ENCODE data around the gene UBE4B. TPM values are rescaled to one million over a fixed set of nuclear protein-coding genes. Genes with fewer than 3 reads are reported as not detected.

The UBE4B gene
- total and polyA plus RNA-seq, 9 of the 15 experiments (the other 6 are each of a cell fraction or from before 2014, with no cell fraction given): 11.7 to 73.7 (median 40.1) TPM

DNA sequence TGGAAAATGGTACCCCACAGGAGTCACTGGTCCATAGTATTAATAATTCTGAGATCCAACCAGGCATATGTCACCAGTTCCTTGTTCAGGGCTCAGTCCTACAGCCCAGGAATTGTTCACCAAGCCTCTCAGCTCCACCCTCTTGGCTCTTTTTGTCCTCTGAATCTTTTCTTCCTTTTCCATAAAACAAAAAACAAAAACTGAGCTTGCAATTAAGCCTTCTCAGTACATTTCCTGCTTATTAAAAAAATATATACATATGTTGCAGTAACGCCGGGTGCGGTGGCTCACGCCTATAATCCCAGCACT lies 154.2 kb downstream of the UBE4B start (continued):
- TF ChIP-seq, protein P1, sequence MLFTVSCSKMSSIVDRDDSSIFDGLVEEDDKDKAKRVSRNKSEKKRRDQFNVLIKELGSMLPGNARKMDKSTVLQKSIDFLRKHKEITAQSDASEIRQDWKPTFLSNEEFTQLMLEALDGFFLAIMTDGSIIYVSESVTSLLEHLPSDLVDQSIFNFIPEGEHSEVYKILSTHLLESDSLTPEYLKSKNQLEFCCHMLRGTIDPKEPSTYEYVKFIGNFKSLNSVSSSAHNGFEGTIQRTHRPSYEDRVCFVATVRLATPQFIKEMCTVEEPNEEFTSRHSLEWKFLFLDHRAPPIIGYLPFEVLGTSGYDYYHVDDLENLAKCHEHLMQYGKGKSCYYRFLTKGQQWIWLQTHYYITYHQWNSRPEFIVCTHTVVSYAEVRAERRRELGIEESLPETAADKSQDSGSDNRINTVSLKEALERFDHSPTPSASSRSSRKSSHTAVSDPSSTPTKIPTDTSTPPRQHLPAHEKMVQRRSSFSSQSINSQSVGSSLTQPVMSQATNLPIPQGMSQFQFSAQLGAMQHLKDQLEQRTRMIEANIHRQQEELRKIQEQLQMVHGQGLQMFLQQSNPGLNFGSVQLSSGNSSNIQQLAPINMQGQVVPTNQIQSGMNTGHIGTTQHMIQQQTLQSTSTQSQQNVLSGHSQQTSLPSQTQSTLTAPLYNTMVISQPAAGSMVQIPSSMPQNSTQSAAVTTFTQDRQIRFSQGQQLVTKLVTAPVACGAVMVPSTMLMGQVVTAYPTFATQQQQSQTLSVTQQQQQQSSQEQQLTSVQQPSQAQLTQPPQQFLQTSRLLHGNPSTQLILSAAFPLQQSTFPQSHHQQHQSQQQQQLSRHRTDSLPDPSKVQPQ (CRISPR knock-in tag; IDR thresholded peaks at IDR 0.05; ENCODE audit: borderline replicate concordance): no peak
- no peak for TF ChIP-seq KDM5B (IDR thresholded peaks at IDR 0.05; ENCODE audit: insufficient replicate concordance, low read depth, low read length)
- TF ChIP-seq, protein P2, sequence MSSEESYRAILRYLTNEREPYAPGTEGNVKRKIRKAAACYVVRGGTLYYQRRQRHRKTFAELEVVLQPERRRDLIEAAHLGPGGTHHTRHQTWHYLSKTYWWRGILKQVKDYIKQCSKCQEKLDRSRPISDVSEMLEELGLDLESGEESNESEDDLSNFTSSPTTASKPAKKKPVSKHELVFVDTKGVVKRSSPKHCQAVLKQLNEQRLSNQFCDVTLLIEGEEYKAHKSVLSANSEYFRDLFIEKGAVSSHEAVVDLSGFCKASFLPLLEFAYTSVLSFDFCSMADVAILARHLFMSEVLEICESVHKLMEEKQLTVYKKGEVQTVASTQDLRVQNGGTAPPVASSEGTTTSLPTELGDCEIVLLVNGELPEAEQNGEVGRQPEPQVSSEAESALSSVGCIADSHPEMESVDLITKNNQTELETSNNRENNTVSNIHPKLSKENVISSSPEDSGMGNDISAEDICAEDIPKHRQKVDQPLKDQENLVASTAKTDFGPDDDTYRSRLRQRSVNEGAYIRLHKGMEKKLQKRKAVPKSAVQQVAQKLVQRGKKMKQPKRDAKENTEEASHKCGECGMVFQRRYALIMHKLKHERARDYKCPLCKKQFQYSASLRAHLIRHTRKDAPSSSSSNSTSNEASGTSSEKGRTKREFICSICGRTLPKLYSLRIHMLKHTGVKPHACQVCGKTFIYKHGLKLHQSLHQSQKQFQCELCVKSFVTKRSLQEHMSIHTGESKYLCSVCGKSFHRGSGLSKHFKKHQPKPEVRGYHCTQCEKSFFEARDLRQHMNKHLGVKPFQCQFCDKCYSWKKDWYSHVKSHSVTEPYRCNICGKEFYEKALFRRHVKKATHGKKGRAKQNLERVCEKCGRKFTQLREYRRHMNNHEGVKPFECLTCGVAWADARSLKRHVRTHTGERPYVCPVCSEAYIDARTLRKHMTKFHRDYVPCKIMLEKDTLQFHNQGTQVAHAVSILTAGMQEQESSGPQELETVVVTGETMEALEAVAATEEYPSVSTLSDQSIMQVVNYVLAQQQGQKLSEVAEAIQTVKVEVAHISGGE (CRISPR knock-in tag; IDR thresholded peaks at IDR 0.05): no peak
- no peak for TF ChIP-seq BRD4 (IDR thresholded peaks at IDR 0.05)
- TF ChIP-seq BRD9 (IDR thresholded peaks at IDR 0.05; ENCODE audit: low read depth, partially characterized antibody): no peak
- TF ChIP-seq MTA2 (IDR thresholded peaks at IDR 0.05; ENCODE audit: low read depth): no peak
- TF ChIP-seq, protein P3, sequence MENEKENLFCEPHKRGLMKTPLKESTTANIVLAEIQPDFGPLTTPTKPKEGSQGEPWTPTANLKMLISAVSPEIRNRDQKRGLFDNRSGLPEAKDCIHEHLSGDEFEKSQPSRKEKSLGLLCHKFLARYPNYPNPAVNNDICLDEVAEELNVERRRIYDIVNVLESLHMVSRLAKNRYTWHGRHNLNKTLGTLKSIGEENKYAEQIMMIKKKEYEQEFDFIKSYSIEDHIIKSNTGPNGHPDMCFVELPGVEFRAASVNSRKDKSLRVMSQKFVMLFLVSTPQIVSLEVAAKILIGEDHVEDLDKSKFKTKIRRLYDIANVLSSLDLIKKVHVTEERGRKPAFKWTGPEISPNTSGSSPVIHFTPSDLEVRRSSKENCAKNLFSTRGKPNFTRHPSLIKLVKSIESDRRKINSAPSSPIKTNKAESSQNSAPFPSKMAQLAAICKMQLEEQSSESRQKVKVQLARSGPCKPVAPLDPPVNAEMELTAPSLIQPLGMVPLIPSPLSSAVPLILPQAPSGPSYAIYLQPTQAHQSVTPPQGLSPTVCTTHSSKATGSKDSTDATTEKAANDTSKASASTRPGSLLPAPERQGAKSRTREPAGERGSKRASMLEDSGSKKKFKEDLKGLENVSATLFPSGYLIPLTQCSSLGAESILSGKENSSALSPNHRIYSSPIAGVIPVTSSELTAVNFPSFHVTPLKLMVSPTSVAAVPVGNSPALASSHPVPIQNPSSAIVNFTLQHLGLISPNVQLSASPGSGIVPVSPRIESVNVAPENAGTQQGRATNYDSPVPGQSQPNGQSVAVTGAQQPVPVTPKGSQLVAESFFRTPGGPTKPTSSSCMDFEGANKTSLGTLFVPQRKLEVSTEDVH (IDR thresholded peaks at IDR 0.05; ENCODE audit: low read depth, partially characterized antibody): no peak
- TF ChIP-seq IRF2 (CRISPR knock-in tag; IDR thresholded peaks at IDR 0.05): no peak
- no peak for TF ChIP-seq ZFPM2 (CRISPR knock-in tag; IDR thresholded peaks at IDR 0.05)
- no peak for TF ChIP-seq CXXC5 (CRISPR knock-in tag; IDR thresholded peaks at IDR 0.05)
- no peak for TF ChIP-seq BRF1 (IDR thresholded peaks at IDR 0.05; ENCODE audit: borderline replicate concordance, extremely low read depth, insufficient read length)
- TF ChIP-seq RBM39 (optimal IDR thresholded peaks at IDR 0.05; ENCODE audit: low read depth, low read length): no peak
- TF ChIP-seq SRSF1 (IDR thresholded peaks at IDR 0.05; ENCODE audit: low read depth, low read length): no peak
- TF ChIP-seq RBBP5 (IDR thresholded peaks at IDR 0.05; ENCODE audit: borderline replicate concordance, insufficient read depth, low read length, poor library complexity, severe bottlenecking): no peak

Measured in K562 (cell line).